DND-41 (cell line): ENCODE results near the gene TBCE.

Experiments
- ATAC-seq: fragments of 200-7000 bp; cut with Tn5 transposase; 3 replicates; pipeline ENCODE4 v1.9.1; 2021; ENCODE audit warnings: low read depth; ENCODE audit not compliant: insufficient read depth
- DNase-seq: peaks from one replicate; pipeline ENCODE4 v3.0.0-alpha.2; 2020
- H2AFZ ChIP-seq: 2 replicates; pipeline ENCODE4 v1.6.0; 2012; ENCODE audit warnings: low read depth, low read length
- H3K27ac ChIP-seq: 2 replicates; pipeline ENCODE4 v1.5.1; 2012; ENCODE audit warnings: low read length, inconsistent platforms
- H3K27me3 ChIP-seq: fragments of 200-600 bp; sonication (generic); 2 replicates; pipeline ENCODE4 v1.6.0; 2012; ENCODE audit warnings: low read length, mild to moderate bottlenecking, inconsistent platforms; ENCODE audit not compliant: insufficient read depth, poor library complexity
- H3K36me3 ChIP-seq: 2 replicates; pipeline ENCODE4 v1.5.1; 2012; ENCODE audit warnings: low read length, inconsistent platforms; ENCODE audit not compliant: insufficient read depth
- H3K4me1 ChIP-seq: 2 replicates; pipeline ENCODE4 v1.5.1; 2012; ENCODE audit warnings: mild to moderate bottlenecking, low read length; ENCODE audit not compliant: insufficient read depth
- H3K4me2 ChIP-seq: 2 replicates; pipeline ENCODE4 v1.6.0; 2012; ENCODE audit warnings: mild to moderate bottlenecking, moderate library complexity, low read length, inconsistent platforms; ENCODE audit not compliant: insufficient read depth
- H3K4me3 ChIP-seq, 2 experiments: fragments of 200-600 bp in 1 of 2; shearing (Covaris generic) in 1 of 2; 2 replicates each; pipeline ENCODE4 v1.5.1; 2012 to 2016; ENCODE audit warnings: inconsistent platforms in 2 of 2, low read length in 2 of 2, mild to moderate bottlenecking in 2 of 2, low read depth in 1 of 2, moderate library complexity in 1 of 2
- H3K79me2 ChIP-seq: 2 replicates; pipeline ENCODE4 v1.6.0; 2012; ENCODE audit warnings: low read length, inconsistent platforms; ENCODE audit not compliant: insufficient read depth
- H3K9ac ChIP-seq: 2 replicates; pipeline ENCODE4 v1.6.0; 2012; ENCODE audit warnings: low read depth, mild to moderate bottlenecking, inconsistent platforms, low read length, moderate library complexity
- H3K9me3 ChIP-seq: 2 replicates; pipeline ENCODE4 v1.5.1; 2012; ENCODE audit warnings: low read length, moderate library complexity, mild to moderate bottlenecking, inconsistent platforms; ENCODE audit not compliant: insufficient read depth, severe bottlenecking
- H4K20me1 ChIP-seq: 2 replicates; pipeline ENCODE4 v1.6.0; 2012; ENCODE audit warnings: low read length; ENCODE audit not compliant: insufficient read depth
- EZH2 ChIP-seq: IDR thresholded peaks from 3 replicates; pipeline ENCODE4 v1.6.1; 2012; ENCODE audit warnings: borderline replicate concordance, low read depth, mild to moderate bottlenecking, moderate library complexity, low read length, inconsistent platforms; ENCODE audit not compliant: severe bottlenecking
- TF ChIP-seq, protein P1 (sequence below): IDR thresholded peaks from 2 replicates; pipeline ENCODE4 v1.5.1; 2012; ENCODE audit warnings: borderline replicate concordance, low read length, moderate library complexity, mild to moderate bottlenecking; ENCODE audit not compliant: poor library complexity, severe bottlenecking; ENCODE audit errors: extremely low read depth

Gene TBCE

DNA sequence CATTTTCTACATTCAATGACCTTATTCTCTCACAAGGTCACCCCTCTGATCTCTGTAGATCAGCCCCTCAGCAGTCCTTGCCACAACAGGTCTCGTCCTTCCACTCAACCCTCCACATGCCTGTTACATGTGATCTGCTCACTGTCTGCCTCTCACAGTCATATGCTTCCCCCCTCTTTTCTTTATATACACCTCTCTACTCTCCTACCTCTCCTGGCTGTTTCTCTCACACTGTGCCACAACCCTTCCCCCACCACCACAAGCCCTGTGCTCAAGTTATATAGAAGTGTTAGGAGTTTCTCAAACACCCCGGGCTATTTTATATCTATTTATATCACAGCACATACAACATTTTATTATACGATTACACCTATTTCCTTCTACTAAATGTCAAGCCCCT, 124.4 kb downstream of the TBCE start:
- DNase-seq (no peak), ATAC-seq (no peak)
- Histone ChIP-seq H3K27ac (no peak overlapping the region), H3K27me3 (no peaks in the 10 kb centered on the region), H3K36me3 (peaks cover 57% of the 10 kb centered on the region), H3K4me2 (no peak overlapping the region), H3K9ac (no peak overlapping the region), H3K4me1 (peaks cover 9% of the 10 kb centered on the region), H3K9me3 (no peaks in the 10 kb centered on the region), H3K79me2 (peaks cover 4% of the 10 kb centered on the region; the same call in 1 of the 2 replicates), H3K4me3 (no peak overlapping the region), H4K20me1 (no peaks in the 10 kb centered on the region), H2AFZ (no peak overlapping the region)
- TF ChIP-seq, protein P1, sequence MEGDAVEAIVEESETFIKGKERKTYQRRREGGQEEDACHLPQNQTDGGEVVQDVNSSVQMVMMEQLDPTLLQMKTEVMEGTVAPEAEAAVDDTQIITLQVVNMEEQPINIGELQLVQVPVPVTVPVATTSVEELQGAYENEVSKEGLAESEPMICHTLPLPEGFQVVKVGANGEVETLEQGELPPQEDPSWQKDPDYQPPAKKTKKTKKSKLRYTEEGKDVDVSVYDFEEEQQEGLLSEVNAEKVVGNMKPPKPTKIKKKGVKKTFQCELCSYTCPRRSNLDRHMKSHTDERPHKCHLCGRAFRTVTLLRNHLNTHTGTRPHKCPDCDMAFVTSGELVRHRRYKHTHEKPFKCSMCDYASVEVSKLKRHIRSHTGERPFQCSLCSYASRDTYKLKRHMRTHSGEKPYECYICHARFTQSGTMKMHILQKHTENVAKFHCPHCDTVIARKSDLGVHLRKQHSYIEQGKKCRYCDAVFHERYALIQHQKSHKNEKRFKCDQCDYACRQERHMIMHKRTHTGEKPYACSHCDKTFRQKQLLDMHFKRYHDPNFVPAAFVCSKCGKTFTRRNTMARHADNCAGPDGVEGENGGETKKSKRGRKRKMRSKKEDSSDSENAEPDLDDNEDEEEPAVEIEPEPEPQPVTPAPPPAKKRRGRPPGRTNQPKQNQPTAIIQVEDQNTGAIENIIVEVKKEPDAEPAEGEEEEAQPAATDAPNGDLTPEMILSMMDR: no peak
- TF ChIP-seq EZH2: no peak

DNA sequence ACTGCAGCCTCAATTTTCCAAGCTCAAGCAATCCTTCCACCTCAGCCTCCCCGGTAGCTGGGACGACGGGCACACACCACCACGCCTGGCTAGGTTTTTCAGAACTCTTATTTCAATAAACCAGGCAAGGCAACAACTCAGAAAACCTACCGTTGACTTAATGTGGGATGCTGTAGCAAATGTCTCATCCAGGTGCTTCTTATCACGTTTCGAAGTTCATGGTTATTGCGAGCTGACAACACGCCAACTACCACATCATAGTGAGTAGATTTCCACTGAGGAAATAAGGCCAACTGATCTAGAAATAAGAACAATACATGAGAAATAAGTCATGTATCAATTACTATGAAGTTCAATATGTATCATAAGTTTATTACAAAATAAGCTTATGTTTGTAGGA, 127.3 kb downstream of the TBCE start:
- peaks cover 46% of the 10 kb centered on the region for H3K36me3 ChIP-seq
- H3K27me3 ChIP-seq: no peaks in the 10 kb centered on the region
- H2AFZ ChIP-seq: no peak overlapping the region
- peaks cover 21% of the 10 kb centered on the region for H3K79me2 ChIP-seq
- H3K4me3 ChIP-seq: no peak overlapping the region
- no peak overlapping the region for H3K4me2 ChIP-seq
- no peaks in the 10 kb centered on the region for H3K9me3 ChIP-seq
- no peak for ATAC-seq
- H3K9ac ChIP-seq: no peak overlapping the region
- peaks cover 9% of the 10 kb centered on the region for H3K4me1 ChIP-seq
- TF ChIP-seq, protein P1: no peak
- no peak for TF ChIP-seq EZH2
- no peak for DNase-seq
- no peaks in the 10 kb centered on the region; the same call in 1 of the 2 replicates for H4K20me1 ChIP-seq
- no peak overlapping the region for H3K27ac ChIP-seq

DNA sequence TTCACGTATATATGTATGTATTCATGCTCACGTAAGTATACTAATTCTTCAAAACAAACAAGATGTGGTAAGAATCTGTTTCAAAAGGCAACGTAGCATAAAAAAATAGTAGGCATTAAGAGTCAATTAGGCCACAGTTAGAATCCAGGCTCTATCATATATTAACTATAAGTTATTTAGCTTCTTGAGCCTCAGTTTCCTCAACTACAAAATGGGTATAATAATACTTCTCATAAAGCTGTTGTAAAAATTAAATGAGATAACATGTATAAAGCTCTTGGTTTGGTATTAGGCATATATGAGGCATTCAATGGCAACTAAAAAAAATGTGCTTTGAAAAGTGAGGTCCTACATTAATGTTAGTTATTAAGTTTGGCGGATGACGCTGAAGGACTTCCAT, 127.8 kb downstream of the TBCE start:
- TF ChIP-seq, protein P1: no peak
- no peak for TF ChIP-seq EZH2
- H3K4me3 ChIP-seq: no peak overlapping the region
- no peak overlapping the region for H2AFZ ChIP-seq
- ATAC-seq (no peak), DNase-seq (no peak)
- H3K9ac ChIP-seq: no peak overlapping the region
- H3K4me2 ChIP-seq: no peak overlapping the region
- no peak overlapping the region for H3K27ac ChIP-seq
- peaks cover 46% of the 10 kb centered on the region for H3K36me3 ChIP-seq
- peaks cover 26% of the 10 kb centered on the region for H3K79me2 ChIP-seq
- H3K27me3 ChIP-seq: no peaks in the 10 kb centered on the region
- no peaks in the 10 kb centered on the region for H3K9me3 ChIP-seq
- H3K4me1 ChIP-seq: peaks cover 9% of the 10 kb centered on the region
- peaks cover 3% of the 10 kb centered on the region; the same call in 1 of the 2 replicates for H4K20me1 ChIP-seq

DNA sequence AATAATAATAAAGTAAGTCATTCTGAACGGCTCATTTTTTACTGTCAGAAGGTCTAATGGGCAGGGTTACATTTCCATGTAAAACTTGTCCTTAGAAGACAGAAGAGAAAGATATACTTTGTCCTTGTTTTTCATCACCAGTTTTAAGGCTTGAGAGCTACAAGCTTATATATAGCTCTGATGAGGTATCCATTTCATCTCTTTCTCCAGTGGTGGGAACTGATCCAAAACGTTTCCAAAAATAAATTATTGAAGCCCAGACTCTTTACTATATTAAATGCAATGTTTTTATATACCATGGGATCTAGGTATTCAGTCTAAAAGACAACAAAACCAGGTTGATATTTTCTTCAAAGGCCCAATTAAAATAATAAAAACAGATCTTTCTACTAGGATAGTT, 128.3 kb downstream of the TBCE start:
- no peak for DNase-seq
- peaks cover 31% of the 10 kb centered on the region for H3K79me2 ChIP-seq

More for the DNA sequence above, 128.3 kb downstream of the TBCE start:
- peaks cover 9% of the 10 kb centered on the region for H3K4me1 ChIP-seq
- no peak overlapping the region for H3K27ac ChIP-seq
- TF ChIP-seq, protein P1: no peak
- TF ChIP-seq EZH2: no peak
- H4K20me1 ChIP-seq: peaks cover 3% of the 10 kb centered on the region; the same call in 1 of the 2 replicates
- ATAC-seq: no peak
- H2AFZ ChIP-seq: no peak overlapping the region
- H3K9ac ChIP-seq: no peak overlapping the region
- no peak overlapping the region for H3K4me3 ChIP-seq
- no peak overlapping the region for H3K4me2 ChIP-seq
- no peaks in the 10 kb centered on the region for H3K27me3 ChIP-seq
- H3K9me3 ChIP-seq: no peaks in the 10 kb centered on the region
- peaks cover 46% of the 10 kb centered on the region for H3K36me3 ChIP-seq
